Stimulated activated naive B cell treated with anti-CD40 and anti-IgM and Interleukin-4, amounts not matched to agents 10 μg/mL and 1 μg/mL and 100 μg/mL, for 72 hours (primary cell): ENCODE data around the gene SAA2.
"Not testable (repeated sequence)": the region's sequence is repeated elsewhere in the genome, so short reads cannot be mapped to it uniquely, and the experiment has no call there.

Experiments
- ATAC-seq, 2 donors: fragments of 150-1000 bp; cut with Tn5 transposase; replicated peaks; 2 replicates each; pipeline ENCODE4 v1.10.0; 2021; ENCODE audit warnings: moderate library complexity in 1 of 2
- DNase-seq: peaks from one replicate; pipeline ENCODE4 v3.0.0; 2021
- H3K27ac Mint-ChIP-seq: one replicate; pipeline ENCODE4 v1.8.0; 2022; ENCODE audit warnings: mild to moderate bottlenecking, mixed read lengths
- H3K27me3 Mint-ChIP-seq, 2 donors: one replicate each; pipeline ENCODE4 v1.8.0; 2022; ENCODE audit warnings: mixed read lengths in 2 of 2
- H3K36me3 Mint-ChIP-seq, 2 donors: one replicate each; pipeline ENCODE4 v1.8.0; 2022; ENCODE audit warnings: mixed read lengths in 2 of 2, mild to moderate bottlenecking in 1 of 2
- H3K4me1 Mint-ChIP-seq, 2 donors: one replicate each; pipeline ENCODE4 v1.8.0; 2022; ENCODE audit warnings: mixed read lengths in 2 of 2, mild to moderate bottlenecking in 1 of 2
- H3K4me3 Mint-ChIP-seq, 2 donors: one replicate each; pipeline ENCODE4 v1.8.0; 2022; ENCODE audit warnings: mild to moderate bottlenecking in 2 of 2, mixed read lengths in 2 of 2, moderate library complexity in 1 of 2
- H3K9me3 Mint-ChIP-seq, 2 donors: one replicate each; pipeline ENCODE4 v1.8.0; 2022; ENCODE audit warnings: mixed read lengths in 2 of 2, mild to moderate bottlenecking in 1 of 2

The SAA2 gene

GRCh38 chr11:18264677-18265555 is 16.4 kb upstream of the SAA2 start:
- no peaks in the 10 kb centered on the region for H3K9me3 Mint-ChIP-seq
- ATAC-seq (no peak), DNase-seq (no peak)
- peaks cover 0 to 7% of the 10 kb centered on the region in 2 donors for H3K27me3 Mint-ChIP-seq
- no peak overlapping the region for H3K27ac Mint-ChIP-seq
- H3K4me1 Mint-ChIP-seq = peaks cover 0 to 10% of the 10 kb centered on the region in 2 donors
- no peaks in the 10 kb centered on the region for H3K36me3 Mint-ChIP-seq
- H3K4me3 Mint-ChIP-seq = no peak overlapping the region

- no peak overlapping the region for H3K4me3 Mint-ChIP-seq
- ATAC-seq (peak in 1 of 2 donors; percentile 36), DNase-seq (no peak)
- no peak overlapping the region for H3K27ac Mint-ChIP-seq
- peaks cover 0 to 10% of the 10 kb centered on the region in 2 donors for H3K4me1 Mint-ChIP-seq
- H3K36me3 Mint-ChIP-seq = no peaks in the 10 kb centered on the region
- peaks cover 0 to 7% of the 10 kb centered on the region in 2 donors for H3K27me3 Mint-ChIP-seq
- H3K9me3 Mint-ChIP-seq = no peaks in the 10 kb centered on the region
Observed at GRCh38 chr11:18264035-18264434, 15.6 kb upstream of the SAA2 start.

DNA sequence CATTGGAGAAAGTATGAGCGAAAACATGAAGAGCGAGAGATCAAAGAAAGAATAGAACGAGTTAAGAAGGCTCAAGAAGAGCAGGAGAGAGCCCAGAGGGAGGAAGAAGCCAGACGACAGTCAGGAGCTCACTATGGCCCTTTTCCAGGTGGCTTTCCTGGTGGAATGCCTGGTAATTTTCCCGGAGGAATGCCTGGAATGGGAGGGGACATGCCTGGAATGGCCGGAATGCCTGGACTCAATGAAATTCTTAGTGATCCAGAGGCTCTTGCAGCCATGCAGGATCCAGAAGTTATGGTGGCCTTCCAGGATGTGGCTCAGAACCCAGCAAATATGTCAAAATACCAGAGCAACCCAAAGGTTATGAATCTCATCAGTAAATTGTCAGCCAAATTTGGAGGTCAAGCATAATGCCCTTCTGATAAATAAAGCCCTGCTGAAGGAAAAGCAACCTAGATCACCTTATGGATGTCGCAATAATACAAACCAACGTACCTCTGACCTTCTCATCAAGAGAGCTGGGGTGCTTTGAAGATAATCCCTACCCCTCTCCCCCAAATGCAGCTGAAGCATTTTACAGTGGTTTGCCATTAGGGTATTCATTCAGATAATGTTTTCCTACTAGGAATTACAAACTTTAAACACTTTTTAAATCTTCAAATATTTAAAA is 14.3 kb upstream of the SAA2 start:
- not testable (repeated sequence) for H3K27me3 Mint-ChIP-seq, H3K4me3 Mint-ChIP-seq, DNase-seq, H3K9me3 Mint-ChIP-seq, H3K36me3 Mint-ChIP-seq, ATAC-seq, H3K27ac Mint-ChIP-seq
- peaks cover 0 to 10% of the 10 kb centered on the region in 2 donors for H3K4me1 Mint-ChIP-seq

GRCh38 chr11:18261721-18262120 is 13.3 kb upstream of the SAA2 start:
- Mint-ChIP-seq H3K27me3 (peaks cover 0 to 7% of the 10 kb centered on the region in 2 donors), H3K9me3 (no peaks in the 10 kb centered on the region), H3K4me1 (peaks cover 0 to 7% of the 10 kb centered on the region in 2 donors), H3K27ac (no peak overlapping the region), H3K4me3 (no peak overlapping the region), H3K36me3 (no peaks in the 10 kb centered on the region)
- no peak for DNase-seq
- ATAC-seq = no peak

GRCh38 chr11:18259259-18259658 is 10.8 kb upstream of the SAA2 start:
- no peaks in the 10 kb centered on the region for H3K9me3 Mint-ChIP-seq
- H3K36me3 Mint-ChIP-seq = no peaks in the 10 kb centered on the region
- ATAC-seq (no peak), DNase-seq (no peak)
- no peak overlapping the region for H3K4me3 Mint-ChIP-seq
- peaks cover 5 to 9% of the 10 kb centered on the region in 2 donors for H3K27me3 Mint-ChIP-seq
- H3K4me1 Mint-ChIP-seq = peaks cover 0 to 6% of the 10 kb centered on the region in 2 donors
- H3K27ac Mint-ChIP-seq = no peak overlapping the region

GRCh38 chr11:18254781-18255361 is 6.4 kb upstream of the SAA2 start:
- H3K27me3 Mint-ChIP-seq = peaks cover 5 to 11% of the 10 kb centered on the region in 2 donors
- no peak overlapping the region for H3K27ac Mint-ChIP-seq
- H3K4me3 Mint-ChIP-seq = no peak overlapping the region
- no peaks in the 10 kb centered on the region for H3K9me3 Mint-ChIP-seq
- no peaks in the 10 kb centered on the region for H3K36me3 Mint-ChIP-seq
- DNase-seq (no peak), ATAC-seq (no peak)
- no peaks in the 10 kb centered on the region for H3K4me1 Mint-ChIP-seq

GRCh38 chr11:18253778-18254338 is 5.4 kb upstream of the SAA2 start:
- Mint-ChIP-seq H3K4me3 (no peak overlapping the region), H3K27me3 (peaks cover 5 to 11% of the 10 kb centered on the region in 2 donors), H3K9me3 (no peaks in the 10 kb centered on the region), H3K27ac (no peak overlapping the region), H3K4me1 (peaks cover 0 to 5% of the 10 kb centered on the region in 2 donors), H3K36me3 (no peaks in the 10 kb centered on the region)
- no peak for ATAC-seq
- no peak for DNase-seq

DNA sequence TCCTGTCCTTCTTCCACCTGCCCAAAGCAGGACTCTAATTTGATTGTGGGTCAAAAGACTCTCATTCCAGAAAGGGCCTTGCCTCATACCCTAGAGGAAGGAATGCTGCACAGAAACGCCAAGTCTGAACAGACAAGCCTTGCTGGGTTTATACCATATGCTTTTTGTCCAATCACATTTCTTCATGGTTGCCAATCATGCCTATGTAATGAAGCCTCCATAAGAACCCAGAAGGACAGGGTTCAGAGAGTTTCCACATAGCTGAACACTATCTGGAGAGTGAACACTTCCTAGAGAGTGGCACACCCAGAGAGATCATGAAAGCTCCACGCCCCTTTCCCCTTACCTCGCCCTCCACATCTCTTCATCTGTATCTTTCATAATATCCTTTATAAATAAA is 4.8 kb upstream of the SAA2 start:
- ATAC-seq (no peak), DNase-seq (no peak)
- Mint-ChIP-seq H3K27ac (no peak overlapping the region), H3K27me3 (peaks cover 5 to 11% of the 10 kb centered on the region in 2 donors), H3K4me1 (peaks cover 0 to 5% of the 10 kb centered on the region in 2 donors), H3K36me3 (no peaks in the 10 kb centered on the region), H3K9me3 (no peaks in the 10 kb centered on the region), H3K4me3 (no peak overlapping the region)

DNA sequence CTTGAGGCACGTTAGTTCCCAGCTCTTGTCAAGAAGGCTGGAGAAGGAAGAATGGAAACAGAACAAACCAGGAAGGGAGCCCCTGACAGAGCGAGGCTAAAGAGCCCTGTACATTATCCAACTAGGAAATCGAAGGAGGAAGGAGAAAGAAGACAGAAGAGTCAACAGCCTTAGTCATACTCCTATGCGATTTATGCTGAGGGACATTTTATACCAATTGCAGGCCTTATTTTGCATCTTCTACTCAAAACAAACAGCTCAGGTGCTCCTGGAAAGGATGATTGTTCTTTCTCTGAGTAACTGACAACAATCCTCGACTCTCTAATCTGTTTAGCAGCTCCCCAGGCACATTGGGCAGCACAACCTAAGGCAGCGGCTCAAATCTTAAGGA is 1.3 kb downstream of the SAA2 start:
- DNase-seq, H3K36me3 Mint-ChIP-seq, H3K9me3 Mint-ChIP-seq, H3K4me3 Mint-ChIP-seq, H3K27me3 Mint-ChIP-seq: not testable (repeated sequence)
- peak in 1 of 2 donors; percentile 13 for ATAC-seq
- Mint-ChIP-seq H3K27ac (peak overlapping the region; percentile 33), H3K4me1 (peaks cover 9 to 24% of the 10 kb centered on the region in 2 donors)

- ATAC-seq (peak; percentile 78 to 79), DNase-seq (peak; percentile 4)
- not testable (repeated sequence) for H3K9me3 Mint-ChIP-seq, H3K27me3 Mint-ChIP-seq, H3K36me3 Mint-ChIP-seq
- Mint-ChIP-seq H3K27ac (peak overlapping the region; percentile 75), H3K4me3 (peak overlapping the region; percentile 65 to 75), H3K4me1 (peaks cover 9 to 24% of the 10 kb centered on the region in 2 donors)
Observed at GRCh38 chr11:18246379-18247190, 1.9 kb downstream of the SAA2 start.

- H3K4me1 Mint-ChIP-seq = peaks cover 9 to 24% of the 10 kb centered on the region in 2 donors
- ATAC-seq = no peak
- H3K27me3 Mint-ChIP-seq = peaks cover 4 to 7% of the 10 kb centered on the region in 2 donors
- peaks cover 0 to 4% of the 10 kb centered on the region in 2 donors for H3K9me3 Mint-ChIP-seq
- H3K36me3 Mint-ChIP-seq = peaks cover 0 to 1% of the 10 kb centered on the region in 2 donors
- no peak overlapping the region for H3K27ac Mint-ChIP-seq
- DNase-seq = no peak
- no peak overlapping the region for H3K4me3 Mint-ChIP-seq
Observed at GRCh38 chr11:18245396-18245795, 3.1 kb downstream of the SAA2 start.

DNA sequence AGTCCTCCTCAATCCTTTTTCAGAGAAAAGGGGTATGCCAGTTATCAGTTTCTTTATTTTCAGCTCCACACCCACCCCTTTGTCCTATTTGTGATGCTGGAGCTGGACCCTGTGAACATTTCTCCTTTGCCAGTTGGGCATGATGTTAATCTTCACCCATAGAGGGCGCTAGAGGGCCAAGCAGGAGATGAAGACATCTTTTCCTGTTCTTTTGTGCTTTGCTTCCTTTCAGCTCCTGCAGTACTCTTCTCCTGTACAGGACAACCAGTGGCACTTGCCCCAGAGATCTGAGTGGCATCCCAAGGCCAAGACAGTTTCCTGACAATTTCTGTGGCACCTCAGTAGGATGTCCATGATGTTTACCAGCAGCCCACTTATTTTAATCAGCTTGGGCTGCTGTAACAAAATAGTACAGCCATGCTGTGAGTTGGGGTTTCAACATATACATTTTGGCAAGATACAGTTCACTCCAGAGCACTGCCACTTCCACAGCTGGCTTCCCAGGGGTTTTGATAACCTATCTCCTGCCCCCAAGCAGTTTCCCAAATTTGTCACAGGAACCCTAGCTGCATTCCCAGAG is 4.6 kb downstream of the SAA2 start:
- no peak overlapping the region for H3K4me3 Mint-ChIP-seq
- peaks cover 0 to 1% of the 10 kb centered on the region in 2 donors for H3K36me3 Mint-ChIP-seq
- peak; percentile 33 for DNase-seq
- peak overlapping the region; percentile 38 for H3K27ac Mint-ChIP-seq
- peak in 1 of 2 donors; percentile 44 for ATAC-seq
- peaks cover 9 to 19% of the 10 kb centered on the region in 2 donors for H3K4me1 Mint-ChIP-seq
- H3K9me3 Mint-ChIP-seq = peaks cover 0 to 4% of the 10 kb centered on the region in 2 donors
- peaks cover 11 to 19% of the 10 kb centered on the region in 2 donors for H3K27me3 Mint-ChIP-seq

GRCh38 chr11:18239655-18240054 is 8.8 kb downstream of the SAA2 start:
- no peak overlapping the region for H3K27ac Mint-ChIP-seq
- DNase-seq (no peak), ATAC-seq (no peak)
- H3K9me3 Mint-ChIP-seq = peaks cover 0 to 4% of the 10 kb centered on the region in 2 donors
- H3K4me1 Mint-ChIP-seq = peaks cover 5% of the 10 kb centered on the region in 2 donors
- H3K4me3 Mint-ChIP-seq = no peak overlapping the region
- peaks cover 0 to 1% of the 10 kb centered on the region in 2 donors for H3K36me3 Mint-ChIP-seq
- peaks cover 19 to 27% of the 10 kb centered on the region in 2 donors for H3K27me3 Mint-ChIP-seq
